GM12878 (cell line): ENCODE results near the gene CEP128.

Experiments
- CHD4 ChIP-seq: fragments of 200-600 bp; sonication (generic); IDR thresholded peaks from 2 replicates; pipeline ENCODE4 v1.6.1; 2016; ENCODE audit warnings: mild to moderate bottlenecking
- CTCF ChIP-seq, 3 experiments: IDR thresholded peaks in 2 of 3; conservative IDR thresholded peaks in 1 of 3; 2 replicates each; pipeline ENCODE4 v1.5.1; 2011; ENCODE audit warnings: low read depth in 3 of 3, low read length in 3 of 3, mild to moderate bottlenecking in 3 of 3, control low read depth in 2 of 3, moderate library complexity in 2 of 3, inconsistent platforms in 1 of 3, mixed read lengths in 1 of 3; ENCODE audit not compliant: control insufficient read depth in 2 of 3, insufficient read depth in 1 of 3; ENCODE audit errors: extremely low read depth in 1 of 3
- E2F4 ChIP-seq: IDR thresholded peaks from 2 replicates; pipeline ENCODE4 v1.6.1; 2012; ENCODE audit warnings: low read depth, low read length, improper control_type of control experiment
- EP300 ChIP-seq, 2 experiments: fragments of 150-350 bp in 1 of 2; IDR thresholded peaks; 2 replicates each; pipeline ENCODE4 v1.6.1; 2011 to 2012; ENCODE audit warnings: low read depth in 2 of 2, low read length in 2 of 2, borderline replicate concordance in 1 of 2, improper control_type of control experiment in 1 of 2, inconsistent platforms in 1 of 2; ENCODE audit not compliant: control insufficient read depth in 1 of 2
- EZH2 ChIP-seq: IDR thresholded peaks from 2 replicates; pipeline ENCODE4 v1.6.1; 2012; ENCODE audit warnings: low read depth, mild to moderate bottlenecking, control low read depth, inconsistent platforms, low read length, borderline replicate concordance; ENCODE audit not compliant: control insufficient read depth
- LARP7 ChIP-seq: fragments of 450-650 bp; IDR thresholded peaks from 2 replicates; pipeline ENCODE4 v1.6.1; 2017; ENCODE audit warnings: mild to moderate bottlenecking
- POLR2A ChIP-seq: IDR thresholded peaks from 2 replicates; pipeline ENCODE4 v1.6.1; 2011; ENCODE audit warnings: low read depth, mild to moderate bottlenecking, low read length
- POU2F2 ChIP-seq: IDR thresholded peaks from 3 replicates; pipeline ENCODE4 v1.6.1; 2011; ENCODE audit warnings: low read depth, mild to moderate bottlenecking, low read length, borderline replicate concordance
- SUPT20H ChIP-seq: IDR thresholded peaks from 2 replicates; pipeline ENCODE4 v1.6.1; 2011; ENCODE audit warnings: low read depth, mild to moderate bottlenecking, low read length, moderate library complexity, borderline replicate concordance; ENCODE audit not compliant: control insufficient read depth

GRCh38 chr14:80974679-80975078 is 33.1 kb upstream of the CEP128 start:
- no peak for TF ChIP-seq POU2F2
- no peak for TF ChIP-seq EP300 (IDR thresholded peaks at IDR 0.05; ENCODE audit: borderline replicate concordance in 1 of 2, control insufficient read depth in 1 of 2, low read depth in 2 of 2, low read length in 2 of 2)
- no peak for TF ChIP-seq CHD4
- TF ChIP-seq E2F4, result no peak
- TF ChIP-seq CTCF (IDR thresholded peaks at IDR 0.05 in 2 of 3, conservative IDR thresholded peaks at IDR 0.05 in 1 of 3; ENCODE audit: control insufficient read depth in 2 of 3, extremely low read depth in 1 of 3, insufficient read depth in 1 of 3, low read depth in 3 of 3, low read length in 3 of 3), result no peak
- TF ChIP-seq SUPT20H, result no peak
- TF ChIP-seq LARP7, result no peak
- TF ChIP-seq EZH2, result no peak
- no peak for TF ChIP-seq POLR2A
